Duodenal mucosa (tissue), 2 donors: ENCODE measurements around the gene HNRNPA3.
"Not testable (repeated sequence)": the region's sequence is repeated elsewhere in the genome, so short reads cannot be mapped to it uniquely, and the experiment has no call there.

Experiments
- H3K27ac ChIP-seq: one replicate; pipeline ENCODE4 v1.7.0; 2013; ENCODE audit warnings: low read depth, low read length
- H3K27me3 ChIP-seq, 2 donors: one replicate each; pipeline ENCODE4 v1.7.0; 2013; ENCODE audit warnings: low read length in 2 of 2, control low read depth in 1 of 2; ENCODE audit not compliant: insufficient read depth in 2 of 2, control insufficient read depth in 1 of 2
- H3K36me3 ChIP-seq, 2 donors: one replicate each; pipeline ENCODE4 v1.7.0; 2013; ENCODE audit warnings: low read length in 2 of 2, control low read depth in 1 of 2; ENCODE audit not compliant: insufficient read depth in 2 of 2, control insufficient read depth in 1 of 2
- H3K4me1 ChIP-seq, 2 donors: one replicate each; pipeline ENCODE4 v1.7.0; 2013; ENCODE audit warnings: low read length in 2 of 2, control low read depth in 1 of 2; ENCODE audit not compliant: insufficient read depth in 2 of 2, control insufficient read depth in 1 of 2
- H3K4me3 ChIP-seq, 2 donors: one replicate each; pipeline ENCODE4 v1.7.0; 2013; ENCODE audit warnings: low read length in 2 of 2, low read depth in 1 of 2
- H3K9ac ChIP-seq, 2 donors: one replicate each; pipeline ENCODE4 v1.7.0; 2013; ENCODE audit warnings: low read length in 2 of 2, low read depth in 1 of 2
- H3K9me3 ChIP-seq, 2 donors: one replicate each; pipeline ENCODE4 v1.7.0; 2013; ENCODE audit warnings: low read length in 2 of 2, control low read depth in 1 of 2; ENCODE audit not compliant: control insufficient read depth in 1 of 2

The HNRNPA3 gene

DNA sequence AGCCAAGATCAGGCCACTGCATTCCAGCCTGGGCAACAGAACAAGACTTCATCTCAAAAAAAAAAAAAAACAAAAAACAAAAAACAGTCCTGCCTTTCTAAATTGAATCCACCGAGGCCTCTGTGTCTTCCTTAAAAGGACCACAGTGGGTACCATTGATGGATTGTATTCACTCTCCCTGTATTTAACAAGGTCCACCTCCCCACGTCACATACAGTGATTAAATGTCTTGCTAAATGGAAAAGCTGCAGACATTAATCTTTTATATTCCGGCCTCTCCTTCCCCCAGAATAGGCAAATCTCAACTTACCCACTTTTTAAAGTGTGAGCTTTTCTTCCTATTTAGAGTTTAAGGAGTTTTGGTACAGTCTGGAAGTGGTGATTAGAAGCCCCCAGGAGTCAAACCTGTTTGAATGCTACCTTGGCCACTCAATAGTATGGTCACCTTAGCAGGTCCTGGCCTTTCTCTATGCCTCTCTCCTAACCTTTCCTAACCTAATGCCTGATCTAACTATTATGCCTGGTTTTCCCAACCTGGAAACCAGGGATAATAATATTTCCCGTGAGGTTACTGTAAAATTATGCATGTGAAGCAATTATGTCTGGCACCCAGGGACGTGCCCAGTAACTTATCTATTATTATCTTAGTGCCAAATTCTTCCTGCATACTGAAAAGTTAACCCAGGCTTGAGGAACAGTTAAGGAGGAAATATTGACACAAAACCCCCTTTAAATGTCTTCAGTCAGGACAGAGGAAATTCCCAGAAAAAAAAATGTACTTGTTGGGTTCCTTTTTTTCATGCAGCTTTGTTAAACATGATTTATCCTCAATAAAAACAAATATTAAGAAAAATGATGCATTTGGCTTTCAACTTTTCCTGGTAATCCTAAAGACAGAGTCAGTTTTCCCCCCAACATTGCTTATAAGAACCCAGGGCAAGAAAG lies 48.8 kb downstream of the HNRNPA3 start:
- peaks cover 44 to 48% of the 10 kb centered on the region in 2 donors for H3K4me1 ChIP-seq
- peaks cover 0 to 12% of the 10 kb centered on the region in 2 donors for H3K36me3 ChIP-seq
- H3K27me3 ChIP-seq = no peaks in the 10 kb centered on the region
- peak overlapping the region; percentile 66 to 96 for H3K4me3 ChIP-seq
- H3K27ac ChIP-seq = no peak overlapping the region
- peaks cover 0 to 5% of the 10 kb centered on the region in 2 donors for H3K9me3 ChIP-seq
- peak overlapping the region; percentile 94 to 98 for H3K9ac ChIP-seq

DNA sequence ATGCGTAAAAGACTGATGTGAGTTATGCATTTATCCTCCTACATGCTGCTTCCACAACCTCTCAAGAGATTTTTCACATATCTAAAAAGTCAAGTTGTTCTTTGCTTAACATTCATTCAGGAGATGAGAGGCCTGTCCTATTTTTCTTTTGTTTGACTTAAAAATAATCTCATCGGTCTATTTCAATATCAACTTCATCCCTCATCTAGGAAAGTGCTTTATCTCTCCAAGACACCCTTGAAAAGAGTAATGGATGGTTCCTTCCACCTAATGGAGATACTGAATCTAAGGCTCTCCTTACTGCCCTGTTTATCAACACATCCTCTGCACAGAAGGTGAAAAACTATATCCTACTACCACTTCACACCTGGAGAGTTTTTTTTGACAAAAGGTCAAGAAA lies 49.5 kb downstream of the HNRNPA3 start:
- H3K36me3 ChIP-seq = peaks cover 0 to 8% of the 10 kb centered on the region in 2 donors

GRCh38 chr2:177262958-177263450 lies 50.4 kb downstream of the HNRNPA3 start:
- Histone ChIP-seq H3K27ac (peak overlapping the region; percentile 100), H3K9me3 (peaks cover 0 to 2% of the 10 kb centered on the region in 2 donors), H3K27me3 (no peaks in the 10 kb centered on the region), H3K4me1 (peaks cover 36 to 37% of the 10 kb centered on the region in 2 donors), H3K9ac (peak overlapping the region; percentile 94 to 98), H3K36me3 (peaks cover 0 to 8% of the 10 kb centered on the region in 2 donors), H3K4me3 (peak overlapping the region; percentile 66 to 96)

More for the DNA sequence above, 49.5 kb downstream of the HNRNPA3 start:
- peaks cover 41 to 46% of the 10 kb centered on the region in 2 donors for H3K4me1 ChIP-seq
- H3K9me3 ChIP-seq = peaks cover 0 to 5% of the 10 kb centered on the region in 2 donors
- H3K9ac ChIP-seq = peak overlapping the region; percentile 94 to 98
- peak overlapping the region; percentile 30 for H3K27ac ChIP-seq
- H3K4me3 ChIP-seq = peak overlapping the region; percentile 66 to 96
- no peaks in the 10 kb centered on the region for H3K27me3 ChIP-seq

DNA sequence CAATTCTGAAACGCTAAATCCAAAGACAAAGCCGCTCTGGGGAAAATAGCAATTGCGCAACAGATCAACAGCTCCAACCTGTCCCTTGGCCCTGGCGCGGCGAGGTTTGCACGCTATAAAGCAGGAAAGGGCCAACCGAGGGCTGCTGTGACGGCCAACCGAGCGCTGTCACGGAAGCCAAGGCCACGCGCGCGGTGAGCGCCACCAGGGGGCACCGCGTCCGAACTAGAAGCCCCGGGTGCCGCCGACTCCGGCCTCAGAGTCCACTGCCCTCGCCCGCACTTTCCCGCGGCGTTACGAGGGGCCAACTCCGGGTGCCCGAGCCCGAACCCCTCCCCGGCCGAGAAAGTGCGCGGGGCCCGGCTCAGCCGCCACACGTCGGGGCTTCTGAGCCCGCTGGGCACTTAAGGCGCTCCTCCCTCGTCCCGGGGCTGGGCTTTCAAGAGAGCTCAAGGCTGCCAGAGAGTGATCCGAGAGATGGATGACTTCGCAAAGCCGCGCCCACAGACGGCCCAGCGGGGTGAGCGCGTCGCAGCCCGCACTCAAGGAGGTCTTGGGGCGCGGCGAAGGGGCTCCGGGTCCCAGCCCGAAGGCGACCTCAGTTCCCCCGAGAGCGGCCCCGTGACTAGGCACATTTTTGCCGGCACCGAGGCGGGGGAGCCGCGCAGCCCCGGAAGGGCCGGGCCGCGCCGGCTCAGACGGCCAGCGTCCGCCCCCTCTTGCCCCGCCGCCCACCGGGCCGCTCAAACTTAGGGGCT lies 51.0 kb downstream of the HNRNPA3 start:
- H3K27me3 ChIP-seq = no peaks in the 10 kb centered on the region
- no peaks in the 10 kb centered on the region for H3K9me3 ChIP-seq
- peak overlapping the region; percentile 100 for H3K27ac ChIP-seq
- peaks cover 37 to 40% of the 10 kb centered on the region in 2 donors for H3K4me1 ChIP-seq
- peaks cover 0 to 5% of the 10 kb centered on the region in 2 donors for H3K36me3 ChIP-seq
- H3K9ac ChIP-seq = peak overlapping the region; percentile 94 to 98
- H3K4me3 ChIP-seq = peak overlapping the region; percentile 66 to 96

DNA sequence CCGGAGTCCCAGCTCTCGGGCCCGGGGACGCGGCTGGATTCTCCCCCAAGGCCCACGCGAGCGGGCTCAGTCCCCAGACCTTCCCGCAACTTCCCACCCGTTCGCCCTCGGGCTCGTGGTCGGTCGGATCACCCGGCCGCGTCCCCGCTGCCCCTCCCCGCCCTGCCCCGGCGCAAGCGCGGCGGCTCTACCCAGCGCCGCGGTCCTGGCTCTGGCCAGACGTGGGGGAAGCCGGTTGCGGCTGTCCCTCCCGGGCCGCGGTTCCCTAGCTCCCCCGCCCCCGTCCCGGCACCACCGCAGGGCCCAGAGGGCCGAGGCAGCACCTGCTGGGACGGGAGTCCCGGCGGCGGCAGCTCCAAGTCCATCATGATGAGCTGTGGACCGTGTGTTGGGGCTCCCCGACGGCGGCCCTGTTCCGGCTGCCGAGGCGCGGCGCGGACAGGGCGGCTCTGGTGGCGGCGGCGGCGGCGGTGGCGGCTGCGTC lies 51.7 kb downstream of the HNRNPA3 start:
- H3K9ac ChIP-seq = peak overlapping the region; percentile 94 to 98
- no peaks in the 10 kb centered on the region for H3K36me3 ChIP-seq
- peak overlapping the region; percentile 66 to 96 for H3K4me3 ChIP-seq
- peaks cover 36 to 37% of the 10 kb centered on the region in 2 donors for H3K4me1 ChIP-seq
- H3K27me3 ChIP-seq = no peaks in the 10 kb centered on the region
- H3K27ac ChIP-seq = peak overlapping the region; percentile 100
- H3K9me3 ChIP-seq = no peaks in the 10 kb centered on the region

GRCh38 chr2:177264693-177265587 lies 52.3 kb downstream of the HNRNPA3 start, which contains the start of gene NFE2L2:
Gene NFE2L2 (minus strand): TSS chr2:177264727. CDS start chr2:177264576, 151 bp downstream.
- peak within 1 kb of the TSS; percentile 66 to 96 for H3K4me3 ChIP-seq
- peak within 1 kb of the TSS; percentile 98 for H3K9ac ChIP-seq
- H3K9me3 ChIP-seq = no peaks in the 10 kb centered on the region
- peaks cover 31 to 36% of the 10 kb centered on the region in 2 donors for H3K4me1 ChIP-seq
- H3K27ac ChIP-seq = peak within 1 kb of the TSS; percentile 100
- no peaks in the 10 kb centered on the region for H3K27me3 ChIP-seq
- no peaks in the 10 kb centered on the region for H3K36me3 ChIP-seq

DNA sequence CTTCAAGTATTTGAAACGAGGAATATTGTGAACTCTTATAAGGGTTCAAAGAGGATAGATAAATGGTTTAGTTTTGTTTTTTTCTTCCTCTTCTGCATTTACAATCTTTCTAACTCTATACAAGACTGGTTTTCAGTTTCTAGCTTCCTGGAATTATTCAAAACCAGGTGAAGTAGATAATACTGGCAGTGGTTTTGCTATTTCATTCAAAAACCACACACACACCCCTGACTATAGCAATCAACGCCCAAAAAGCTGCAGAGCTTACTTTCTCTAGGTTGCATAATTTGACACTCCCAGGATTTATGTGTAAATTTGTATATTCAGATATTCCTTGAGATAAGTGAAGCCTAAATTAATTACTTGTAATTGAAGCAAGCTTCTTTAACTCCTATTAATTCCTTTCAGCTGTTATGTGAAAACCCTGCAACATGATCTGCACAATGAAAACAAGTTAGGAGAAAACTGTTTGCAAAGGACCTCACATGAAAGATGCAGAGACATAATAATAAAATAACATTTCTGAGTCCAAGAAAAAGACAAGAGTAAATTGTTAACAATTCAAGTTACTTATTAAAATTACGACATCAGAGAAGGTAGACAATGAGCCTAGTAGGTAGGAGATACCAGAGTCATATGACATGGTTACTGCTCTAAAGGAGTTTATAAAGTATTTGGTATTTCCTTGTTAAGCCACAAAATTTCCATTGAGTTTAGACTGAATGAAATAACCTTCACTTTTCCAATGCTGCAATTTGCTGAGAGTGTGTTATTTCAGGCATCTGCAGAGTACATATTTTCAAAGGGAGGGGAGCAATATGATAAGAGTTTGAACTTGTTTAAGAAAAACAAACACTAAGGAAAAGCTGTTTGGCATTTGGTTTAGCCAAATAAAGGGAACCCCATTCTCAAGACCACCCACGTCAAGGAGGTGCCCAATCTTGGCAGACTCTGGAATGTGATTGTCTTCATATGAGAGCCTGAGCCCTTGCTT lies 53.5 kb downstream of the HNRNPA3 start:
- Histone ChIP-seq H3K36me3 (no peaks in the 10 kb centered on the region), H3K27me3 (no peaks in the 10 kb centered on the region), H3K9ac (peak overlapping the region; percentile 98), H3K27ac (peak overlapping the region; percentile 100), H3K4me3 (peak overlapping the region; percentile 66 to 96), H3K4me1 (peaks cover 24 to 26% of the 10 kb centered on the region in 2 donors), H3K9me3 (no peaks in the 10 kb centered on the region)

DNA sequence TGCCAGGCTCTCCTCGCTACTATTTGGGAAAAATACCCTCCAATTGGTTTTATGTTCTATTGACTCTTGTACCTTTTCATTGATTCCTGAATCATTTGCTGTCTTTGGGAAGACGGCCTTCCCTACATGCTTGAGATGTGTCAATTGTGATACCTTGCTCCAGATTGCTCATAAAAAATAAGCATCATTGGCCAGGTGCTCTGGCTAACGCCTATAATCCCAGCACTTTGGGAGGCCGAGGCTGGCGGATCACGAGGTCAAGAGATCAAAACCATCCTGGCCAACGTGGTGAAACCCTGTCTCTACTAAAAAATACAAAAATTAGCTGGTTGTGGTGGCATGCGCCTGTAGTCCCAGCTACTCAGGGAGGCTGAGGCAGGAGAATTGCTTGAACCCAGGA lies 54.4 kb downstream of the HNRNPA3 start:
- not testable (repeated sequence) for H3K36me3 ChIP-seq, H3K27ac ChIP-seq, H3K4me3 ChIP-seq, H3K9me3 ChIP-seq, H3K27me3 ChIP-seq, H3K9ac ChIP-seq
- H3K4me1 ChIP-seq = peaks cover 18 to 24% of the 10 kb centered on the region in 2 donors
